GM12878 (cell line): Measurements from ENCODE around the gene TPSB2.

Experiments
- BRCA1 ChIP-seq: IDR thresholded peaks from 2 replicates; pipeline ENCODE4 v1.6.1; 2011; ENCODE audit warnings: low read depth, low read length, improper control_type of control experiment
- CEBPB ChIP-seq, 2 experiments: fragments of 150-350 bp in 1 of 2; IDR thresholded peaks; 2 replicates each; pipeline ENCODE4 v1.6.1; 2012 to 2014; ENCODE audit warnings: low read depth in 2 of 2, low read length in 2 of 2, borderline replicate concordance in 1 of 2, inconsistent platforms in 1 of 2
- CTCF ChIP-seq, 3 experiments: IDR thresholded peaks in 2 of 3; conservative IDR thresholded peaks in 1 of 3; 2 replicates each; pipeline ENCODE4 v1.5.1; 2011; ENCODE audit warnings: low read depth in 3 of 3, low read length in 3 of 3, mild to moderate bottlenecking in 3 of 3, control low read depth in 2 of 3, moderate library complexity in 2 of 3, inconsistent platforms in 1 of 3, mixed read lengths in 1 of 3; ENCODE audit not compliant: control insufficient read depth in 2 of 3, insufficient read depth in 1 of 3; ENCODE audit errors: extremely low read depth in 1 of 3
- EZH2 ChIP-seq: IDR thresholded peaks from 2 replicates; pipeline ENCODE4 v1.6.1; 2012; ENCODE audit warnings: low read depth, mild to moderate bottlenecking, control low read depth, inconsistent platforms, low read length, borderline replicate concordance; ENCODE audit not compliant: control insufficient read depth
- POU2F2 ChIP-seq: IDR thresholded peaks from 3 replicates; pipeline ENCODE4 v1.6.1; 2011; ENCODE audit warnings: low read depth, mild to moderate bottlenecking, low read length, borderline replicate concordance
- RCOR1 ChIP-seq: conservative IDR thresholded peaks from 2 replicates; pipeline ENCODE4 v1.6.1; 2012; ENCODE audit warnings: low read depth, low read length, improper control_type of control experiment
- SIN3A ChIP-seq: IDR thresholded peaks from 2 replicates; pipeline ENCODE4 v1.6.1; 2012; ENCODE audit warnings: low read depth, low read length, improper control_type of control experiment
- SRF ChIP-seq, 2 experiments: IDR thresholded peaks; 2 replicates each; pipeline ENCODE4 v1.6.1; 2011; ENCODE audit warnings: low read depth in 2 of 2, low read length in 2 of 2, mild to moderate bottlenecking in 1 of 2, moderate library complexity in 1 of 2
- USF2 ChIP-seq: IDR thresholded peaks from 2 replicates; pipeline ENCODE4 v1.6.1; 2011; ENCODE audit warnings: low read depth, low read length, improper control_type of control experiment, borderline replicate concordance
- TF ChIP-seq, protein P1 (sequence below): fragments of 450-650 bp; IDR thresholded peaks from 2 replicates; pipeline ENCODE4 v1.6.1; 2017; ENCODE audit warnings: mild to moderate bottlenecking
- TF ChIP-seq, protein P2 (sequence below): fragments of 450-650 bp; IDR thresholded peaks from 2 replicates; pipeline ENCODE4 v1.6.1; 2018; ENCODE audit warnings: borderline replicate concordance, mild to moderate bottlenecking; ENCODE audit not compliant: partially characterized antibody

GRCh38 chr16:1218930-1219611 lies 10.9 kb downstream of the TPSB2 start:
- no peak for TF ChIP-seq USF2
- no peak for TF ChIP-seq POU2F2
- no peak for TF ChIP-seq EZH2
- no peak for TF ChIP-seq CTCF (IDR thresholded peaks at IDR 0.05 in 2 of 3, conservative IDR thresholded peaks at IDR 0.05 in 1 of 3; ENCODE audit: control insufficient read depth in 2 of 3, extremely low read depth in 1 of 3, insufficient read depth in 1 of 3, low read depth in 3 of 3, low read length in 3 of 3)
- TF ChIP-seq, protein P1, sequence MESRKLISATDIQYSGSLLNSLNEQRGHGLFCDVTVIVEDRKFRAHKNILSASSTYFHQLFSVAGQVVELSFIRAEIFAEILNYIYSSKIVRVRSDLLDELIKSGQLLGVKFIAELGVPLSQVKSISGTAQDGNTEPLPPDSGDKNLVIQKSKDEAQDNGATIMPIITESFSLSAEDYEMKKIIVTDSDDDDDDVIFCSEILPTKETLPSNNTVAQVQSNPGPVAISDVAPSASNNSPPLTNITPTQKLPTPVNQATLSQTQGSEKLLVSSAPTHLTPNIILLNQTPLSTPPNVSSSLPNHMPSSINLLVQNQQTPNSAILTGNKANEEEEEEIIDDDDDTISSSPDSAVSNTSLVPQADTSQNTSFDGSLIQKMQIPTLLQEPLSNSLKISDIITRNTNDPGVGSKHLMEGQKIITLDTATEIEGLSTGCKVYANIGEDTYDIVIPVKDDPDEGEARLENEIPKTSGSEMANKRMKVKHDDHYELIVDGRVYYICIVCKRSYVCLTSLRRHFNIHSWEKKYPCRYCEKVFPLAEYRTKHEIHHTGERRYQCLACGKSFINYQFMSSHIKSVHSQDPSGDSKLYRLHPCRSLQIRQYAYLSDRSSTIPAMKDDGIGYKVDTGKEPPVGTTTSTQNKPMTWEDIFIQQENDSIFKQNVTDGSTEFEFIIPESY = no peak
- no peak for TF ChIP-seq CEBPB (IDR thresholded peaks at IDR 0.05; ENCODE audit: borderline replicate concordance in 1 of 2, low read depth in 2 of 2, low read length in 2 of 2)
- TF ChIP-seq, protein P2, sequence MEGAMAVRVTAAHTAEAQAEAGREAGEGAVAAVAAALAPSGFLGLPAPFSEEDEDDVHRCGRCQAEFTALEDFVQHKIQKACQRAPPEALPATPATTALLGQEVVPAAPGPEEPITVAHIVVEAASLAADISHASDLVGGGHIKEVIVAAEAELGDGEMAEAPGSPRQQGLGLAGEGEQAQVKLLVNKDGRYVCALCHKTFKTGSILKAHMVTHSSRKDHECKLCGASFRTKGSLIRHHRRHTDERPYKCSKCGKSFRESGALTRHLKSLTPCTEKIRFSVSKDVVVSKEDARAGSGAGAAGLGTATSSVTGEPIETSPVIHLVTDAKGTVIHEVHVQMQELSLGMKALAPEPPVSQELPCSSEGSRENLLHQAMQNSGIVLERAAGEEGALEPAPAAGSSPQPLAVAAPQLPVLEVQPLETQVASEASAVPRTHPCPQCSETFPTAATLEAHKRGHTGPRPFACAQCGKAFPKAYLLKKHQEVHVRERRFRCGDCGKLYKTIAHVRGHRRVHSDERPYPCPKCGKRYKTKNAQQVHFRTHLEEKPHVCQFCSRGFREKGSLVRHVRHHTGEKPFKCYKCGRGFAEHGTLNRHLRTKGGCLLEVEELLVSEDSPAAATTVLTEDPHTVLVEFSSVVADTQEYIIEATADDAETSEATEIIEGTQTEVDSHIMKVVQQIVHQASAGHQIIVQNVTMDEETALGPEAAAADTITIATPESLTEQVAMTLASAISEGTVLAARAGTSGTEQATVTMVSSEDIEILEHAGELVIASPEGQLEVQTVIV = no peak
- TF ChIP-seq SIN3A = no peak
- TF ChIP-seq BRCA1 = no peak
- TF ChIP-seq SRF (IDR thresholded peaks at IDR 0.05; ENCODE audit: low read depth in 2 of 2, low read length in 2 of 2) = no peak
- no peak for TF ChIP-seq RCOR1
